ENCODE results near the gene COX6B1.

- no peak for TF ChIP-seq ZNF274 (IDR thresholded peaks at IDR 0.05; ENCODE audit: low read depth, low read length)
- TF ChIP-seq CTCF (IDR thresholded peaks at IDR 0.05 in 2 of 3, conservative IDR thresholded peaks at IDR 0.05 in 1 of 3; ENCODE audit: borderline replicate concordance in 1 of 3, insufficient read depth in 1 of 3, low read depth in 2 of 3, low read length in 2 of 3), result no peak
- no peak for TF ChIP-seq ZFX (IDR thresholded peaks at IDR 0.05)
- TF ChIP-seq YY1 (IDR thresholded peaks at IDR 0.05; ENCODE audit: extremely low read depth, insufficient replicate concordance, low read depth, low read length), result no peak
- no peak for TF ChIP-seq POLR2AphosphoS5 (IDR thresholded peaks at IDR 0.05; ENCODE audit: low read depth, low read length)
- no peak for TF ChIP-seq EGR1 (IDR thresholded peaks at IDR 0.05; ENCODE audit: low read depth)
- no peak for TF ChIP-seq POLR2A (IDR thresholded peaks at IDR 0.05; ENCODE audit: borderline replicate concordance, extremely low read depth, insufficient read depth, insufficient read length)
- TF ChIP-seq RAD21 (IDR thresholded peaks at IDR 0.05; ENCODE audit: low read depth), result no peak
- TF ChIP-seq CEBPB (IDR thresholded peaks at IDR 0.05; ENCODE audit: low read depth), result no peak
- no peak for TF ChIP-seq ELF1 (IDR thresholded peaks at IDR 0.05; ENCODE audit: borderline replicate concordance, low read depth)
- TF ChIP-seq CBX3 (IDR thresholded peaks at IDR 0.05; ENCODE audit: low read depth), result no peak
These were observed 11.5 kb upstream of the COX6B1 start for GRCh38 chr19:35636651-35637050.

Measured in HCT116 (cell line).